B cell (primary cell): ENCODE results near the gene DNAAF5. TPM values are rescaled to one million over a fixed set of nuclear protein-coding genes. Genes with fewer than 3 reads are reported as not detected.

Experiments
- ATAC-seq: fragments of 200-7000 bp; cut with Tn5 transposase; one replicate; pipeline ENCODE4 v1.10.0; 2021; ENCODE audit warnings: low read depth, mild to moderate bottlenecking, moderate number of reproducible peaks, moderate library complexity
- CTCF ChIA-PET: fragments of 350-600 bp; sonication (Branson Sonifier 250); formaldehyde crosslinking; loops from one replicate; lab custom pipeline; 2021; ENCODE audit warnings: antibody characterized with exemption, inconsistent platforms; lab: Charles Lee
- POLR2A ChIA-PET: fragments of 350-600 bp; sonication (Branson Sonifier 250); formaldehyde crosslinking; loops from one replicate; lab custom pipeline; 2021; ENCODE audit warnings: antibody characterized with exemption; lab: Charles Lee
- DNase-seq: peaks from one replicate; pipeline ENCODE4 v3.0.0; 2013
- H2AFZ ChIP-seq: 2 replicates; pipeline ENCODE4 v1.6.1; 2012; ENCODE audit warnings: mild to moderate bottlenecking, low read depth, low read length; ENCODE audit not compliant: insufficient read depth, poor library complexity, severe bottlenecking
- H3K27ac ChIP-seq, 2 donors: 1 replicate in 1 of 2; 2 replicates in 1 of 2; pipeline ENCODE4 v1.5.1; 2012 to 2013; ENCODE audit warnings: low read length in 2 of 2, mild to moderate bottlenecking in 2 of 2, moderate library complexity in 1 of 2
- H3K27me3 ChIP-seq, 4 experiments: fragments of 200-600 bp in 1 of 4; sonication (generic) in 1 of 4; replicated peaks in 1 of 4; 1 replicate in 2 of 4; 2 replicates in 2 of 4; pipeline versions ENCODE4 v1.6.1 to v1.7.0; 2013 to 2016; ENCODE audit warnings: low read length in 3 of 4, mild to moderate bottlenecking in 2 of 4, mixed read lengths in 1 of 4, moderate library complexity in 1 of 4; ENCODE audit not compliant: insufficient read depth in 4 of 4, control insufficient read depth in 3 of 4; ENCODE audit errors: control extremely low read depth in 1 of 4
- H3K36me3 ChIP-seq, 2 experiments: replicated peaks in 1 of 2; 1 replicate in 1 of 2; 2 replicates in 1 of 2; pipeline versions ENCODE4 v1.6.1 to v1.7.1; 2013; ENCODE audit warnings: low read length in 1 of 2; ENCODE audit not compliant: insufficient read depth in 2 of 2, control insufficient read depth in 1 of 2; ENCODE audit errors: control extremely low read depth in 1 of 2, extremely low read depth in 1 of 2
- H3K4me1 ChIP-seq, 2 donors: fragments of 200-600 bp in 1 of 2; sonication (generic) in 1 of 2; 1 replicate in 1 of 2; 2 replicates in 1 of 2; pipeline versions ENCODE4 v1.5.1 to v1.6.1; 2013 to 2017; ENCODE audit warnings: low read length in 2 of 2; ENCODE audit not compliant: control insufficient read depth in 2 of 2, insufficient read depth in 2 of 2
- H3K4me2 ChIP-seq: replicated peaks from 2 replicates; pipeline ENCODE3; 2012; ENCODE audit warnings: mild to moderate bottlenecking, low read depth, low read length; ENCODE audit not compliant: poor library complexity, severe bottlenecking
- H3K4me3 ChIP-seq, 5 experiments: fragments of 200-600 bp in 1 of 5; sonication (generic) in 1 of 5; 1 replicate in 3 of 5; 2 replicates in 2 of 5; pipeline versions ENCODE4 v1.5.1 to v1.7.0; 2011 to 2016; ENCODE audit warnings: low read length in 4 of 5, mild to moderate bottlenecking in 4 of 5, low read depth in 2 of 5, control low read depth in 1 of 5, moderate library complexity in 1 of 5; ENCODE audit not compliant: insufficient read depth in 1 of 5; ENCODE audit errors: control extremely low read depth in 1 of 5, extremely low read depth in 1 of 5
- H3K79me2 ChIP-seq: fragments of 200-600 bp; sonication (generic); one replicate; pipeline ENCODE4 v1.6.0; 2016; ENCODE audit warnings: low read length; ENCODE audit not compliant: control insufficient read depth, insufficient read depth
- H3K9ac ChIP-seq: fragments of 200-600 bp; sonication (generic); 2 replicates; pipeline ENCODE4 v1.6.1; 2017; ENCODE audit warnings: mild to moderate bottlenecking, low read length, moderate library complexity
- H3K9me3 ChIP-seq, 3 donors: one replicate each; pipeline versions ENCODE4 v1.6.1 to v1.7.1; 2013; ENCODE audit warnings: low read length in 2 of 3; ENCODE audit not compliant: control insufficient read depth in 2 of 3, insufficient read depth in 1 of 3; ENCODE audit errors: control extremely low read depth in 1 of 3
- H4K20me1 ChIP-seq: 2 replicates; pipeline ENCODE4 v1.6.0; 2012; ENCODE audit warnings: mild to moderate bottlenecking, low read length; ENCODE audit not compliant: insufficient read depth, control insufficient read depth, poor library complexity, severe bottlenecking
- H3K27ac Mint-ChIP-seq: one replicate; pipeline ENCODE4 v1.8.0; 2021; ENCODE audit warnings: mixed read lengths
- H3K27me3 Mint-ChIP-seq: one replicate; pipeline ENCODE4 v1.8.0; 2021; ENCODE audit warnings: mixed read lengths
- H3K4me1 Mint-ChIP-seq: one replicate; pipeline ENCODE4 v1.8.0; 2021; ENCODE audit warnings: mixed read lengths
- H3K4me3 Mint-ChIP-seq: one replicate; pipeline ENCODE4 v1.8.0; 2021; ENCODE audit warnings: mixed read lengths
- H3K9me3 Mint-ChIP-seq: one replicate; pipeline ENCODE4 v1.8.0; 2022; ENCODE audit warnings: mixed read lengths; ENCODE audit not compliant: insufficient read depth
- EZH2 ChIP-seq: IDR thresholded peaks from 2 replicates; pipeline ENCODE4 v1.6.1; 2012; ENCODE audit warnings: borderline replicate concordance, low read depth, mild to moderate bottlenecking, moderate library complexity, low read length; ENCODE audit not compliant: insufficient read depth, poor library complexity, severe bottlenecking
- WGBS: methylation state at CpG from one replicate; pipeline ENCODE4 v1.1.5; 2013; ENCODE audit warnings: missing lambda C conversion rate; ENCODE audit not compliant: insufficient coverage; 5-methylcytosine and 5-hydroxymethylcytosine counted together
- intact Hi-C: fragments of 100-400 bp; cut with micrococcal nuclease; formaldehyde crosslinking; loops from one replicate; pipeline ENCODE4 v1.10.0; 2022
- polyA plus RNA-seq: library from polyadenylated mRNA; depleted of rRNA; stranded (reverse); fragments of >200 nt; gene quantifications from 2 replicates; pipeline ENCODE4 v1.2.3, GENCODE V29; 2012
- total RNA-seq, 2 donors: library from RNA; stranded (reverse); fragments of 120-200 nt in 1 of 2; gene quantifications; 1 replicate in 1 of 2; 2 replicates in 1 of 2; pipeline versions ENCODE4 v1.2.3 to v1.2.4, GENCODE V29; 2013 to 2022
- TF ChIP-seq, protein P1 (sequence below): fragments of 200-600 bp; IDR thresholded peaks from one replicate; pipeline ENCODE4 v1.8.0; 2022; ENCODE audit warnings: antibody characterized with exemption, mild to moderate bottlenecking

The DNAAF5 gene
- total and polyA plus RNA-seq, 2 donors (not counting 1 experiment from before 2014, with no cell fraction given) = 18.0 to 21.4 TPM

DNA sequence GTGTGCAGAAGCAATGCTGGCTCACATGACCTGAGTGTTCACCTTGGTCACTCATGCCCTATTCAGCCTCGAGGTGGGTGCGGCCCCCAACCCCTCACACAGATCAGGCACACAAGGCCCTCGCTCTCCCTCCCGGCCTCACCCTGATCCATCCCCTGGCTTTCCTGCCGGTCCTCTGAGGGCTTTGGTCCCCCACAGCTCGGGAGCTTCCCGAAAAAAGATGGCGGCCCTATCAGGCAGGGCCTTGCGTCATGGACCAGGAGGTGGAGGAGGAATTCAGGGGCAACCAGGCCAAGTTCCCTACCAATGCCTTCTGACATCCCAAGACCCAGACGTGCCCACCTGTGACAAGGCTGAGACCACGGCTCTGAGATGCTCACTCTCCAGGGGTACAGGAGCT lies 43.7 kb upstream of the DNAAF5 start:
- H3K4me1 ChIP-seq = no peaks in the 10 kb centered on the region
- H3K4me3 ChIP-seq = no peak overlapping the region
- Mint-ChIP-seq H3K27ac (no peak overlapping the region), H3K4me1 (no peaks in the 10 kb centered on the region), H3K4me3 (no peak overlapping the region), H3K27me3 (no peaks in the 10 kb centered on the region), H3K9me3 (peaks cover 16% of the 10 kb centered on the region)
- ATAC-seq (no peak), DNase-seq (no peak)
- no peaks in the 10 kb centered on the region for H4K20me1 ChIP-seq
- no peaks in the 10 kb centered on the region for H3K27me3 ChIP-seq
- intact Hi-C loops = no loop called here
- no peaks in the 10 kb centered on the region for H3K79me2 ChIP-seq
- CTCF ChIA-PET = no interaction called here
- POLR2A ChIA-PET = no interaction called here
- peaks cover 3 to 49% (median 25%) of the 10 kb centered on the region in 3 donors for H3K9me3 ChIP-seq
- H3K4me2 ChIP-seq = no peak overlapping the region
- H3K36me3 ChIP-seq = peaks cover 0 to 9% of the 10 kb centered on the region in 2 experiments
- no peak overlapping the region for H2AFZ ChIP-seq
- no peak overlapping the region for H3K9ac ChIP-seq
- no peak for TF ChIP-seq EZH2
- TF ChIP-seq, protein P1, sequence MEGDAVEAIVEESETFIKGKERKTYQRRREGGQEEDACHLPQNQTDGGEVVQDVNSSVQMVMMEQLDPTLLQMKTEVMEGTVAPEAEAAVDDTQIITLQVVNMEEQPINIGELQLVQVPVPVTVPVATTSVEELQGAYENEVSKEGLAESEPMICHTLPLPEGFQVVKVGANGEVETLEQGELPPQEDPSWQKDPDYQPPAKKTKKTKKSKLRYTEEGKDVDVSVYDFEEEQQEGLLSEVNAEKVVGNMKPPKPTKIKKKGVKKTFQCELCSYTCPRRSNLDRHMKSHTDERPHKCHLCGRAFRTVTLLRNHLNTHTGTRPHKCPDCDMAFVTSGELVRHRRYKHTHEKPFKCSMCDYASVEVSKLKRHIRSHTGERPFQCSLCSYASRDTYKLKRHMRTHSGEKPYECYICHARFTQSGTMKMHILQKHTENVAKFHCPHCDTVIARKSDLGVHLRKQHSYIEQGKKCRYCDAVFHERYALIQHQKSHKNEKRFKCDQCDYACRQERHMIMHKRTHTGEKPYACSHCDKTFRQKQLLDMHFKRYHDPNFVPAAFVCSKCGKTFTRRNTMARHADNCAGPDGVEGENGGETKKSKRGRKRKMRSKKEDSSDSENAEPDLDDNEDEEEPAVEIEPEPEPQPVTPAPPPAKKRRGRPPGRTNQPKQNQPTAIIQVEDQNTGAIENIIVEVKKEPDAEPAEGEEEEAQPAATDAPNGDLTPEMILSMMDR = no peak
- H3K27ac ChIP-seq = no peak overlapping the region
- 95% methylated on average over 5 of the region's 11 CpGs for WGBS

DNA sequence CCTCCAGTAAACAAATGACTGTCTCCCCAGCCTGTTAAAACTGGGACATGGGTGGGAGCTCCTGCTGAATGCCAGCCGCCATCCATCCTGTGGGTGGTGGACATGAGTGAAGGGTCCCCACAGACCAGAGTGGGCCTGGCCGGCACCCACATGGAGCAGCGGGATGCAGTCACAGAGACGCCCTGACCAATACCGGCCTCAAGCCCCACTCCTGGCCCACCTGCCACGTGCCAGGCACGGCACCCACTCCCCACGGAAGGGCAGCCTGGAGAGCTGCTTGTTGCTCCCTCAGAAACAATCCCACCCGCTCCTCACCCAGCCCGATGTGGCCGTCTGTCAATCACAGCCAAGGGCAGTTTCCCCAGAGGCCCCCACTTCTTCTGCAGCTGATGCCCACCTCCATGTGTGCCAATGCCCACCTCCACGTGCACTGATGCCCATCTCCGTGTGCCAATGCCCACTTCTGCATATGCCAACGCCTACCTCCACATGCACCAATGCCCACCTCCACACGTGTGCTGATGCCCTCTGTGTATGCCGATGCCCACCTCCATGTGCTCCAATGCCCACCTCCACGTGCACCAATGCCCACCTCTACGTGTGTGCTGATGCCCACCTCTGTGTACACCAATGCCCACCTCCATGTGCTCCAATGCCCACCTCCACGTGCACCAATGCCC lies 42.8 kb upstream of the DNAAF5 start:
- WGBS = over 99% methylated on average over 18 of the region's 19 CpGs
- H3K79me2 ChIP-seq = no peaks in the 10 kb centered on the region
- H4K20me1 ChIP-seq = no peaks in the 10 kb centered on the region
- no peak overlapping the region for H3K9ac ChIP-seq
- ATAC-seq = no peak
- ChIA-PET POLR2A (no interaction called here), CTCF (no interaction called here)
- H3K4me3 Mint-ChIP-seq = no peak overlapping the region
- no peak overlapping the region for H3K4me3 ChIP-seq
- H3K4me1 Mint-ChIP-seq = no peaks in the 10 kb centered on the region
- H3K9me3 Mint-ChIP-seq = peaks cover 20% of the 10 kb centered on the region
- H3K36me3 ChIP-seq = peaks cover 0 to 9% of the 10 kb centered on the region in 2 experiments
- no peak for DNase-seq
- TF ChIP-seq, protein P1 = no peak
- TF ChIP-seq EZH2 = no peak
- intact Hi-C loops = no loop called here
- H3K4me2 ChIP-seq = no peak overlapping the region
- H3K27ac ChIP-seq = no peak overlapping the region
- H2AFZ ChIP-seq = no peak overlapping the region
- H3K9me3 ChIP-seq = peaks cover 3 to 57% (median 31%) of the 10 kb centered on the region in 3 donors
- H3K27me3 ChIP-seq = no peaks in the 10 kb centered on the region
- no peaks in the 10 kb centered on the region for H3K27me3 Mint-ChIP-seq
- no peaks in the 10 kb centered on the region for H3K4me1 ChIP-seq
- H3K27ac Mint-ChIP-seq = no peak overlapping the region
